HepG2 (cell line): ENCODE results near the gene KIF1C. TPM values are rescaled to one million over a fixed set of nuclear protein-coding genes. Genes with fewer than 3 reads are reported as not detected.

Experiments
- GABPB1 ChIP-seq: IDR thresholded peaks from 2 replicates; pipeline ENCODE4 v1.6.1; 2016; ENCODE audit warnings: mild to moderate bottlenecking, missing genetic modification reagents, moderate library complexity, missing compliant biosample characterization
- HOXA7 ChIP-seq: sonication (generic); formaldehyde crosslinking; IDR thresholded peaks from 2 replicates; pipeline ENCODE4 v1.8.1; 2022; ENCODE audit warnings: mild to moderate bottlenecking, missing genetic modification reagents, moderate library complexity
- HOXD1 ChIP-seq: sonication (generic); formaldehyde crosslinking; IDR thresholded peaks from 2 replicates; pipeline ENCODE4 v1.5.0; 2020; ENCODE audit warnings: missing genetic modification reagents
- KMT2A ChIP-seq: sonication (generic); formaldehyde crosslinking; IDR thresholded peaks from 2 replicates; pipeline ENCODE4 v1.4.0; 2020; ENCODE audit warnings: missing genetic modification reagents
- MTERF4 ChIP-seq: sonication (generic); formaldehyde crosslinking; IDR thresholded peaks from 2 replicates; pipeline ENCODE4 v1.8.0; 2023; ENCODE audit warnings: mild to moderate bottlenecking, missing genetic modification reagents
- NKX3-1 ChIP-seq: sonication (generic); formaldehyde crosslinking; IDR thresholded peaks from 2 replicates; pipeline ENCODE4 v1.5.0; 2020; ENCODE audit warnings: missing genetic modification reagents
- NONO ChIP-seq, 2 experiments: fragments of 450-650 bp in 1 of 2; sonication (generic) in 1 of 2; formaldehyde crosslinking in 1 of 2; IDR thresholded peaks in 1 of 2; conservative IDR thresholded peaks in 1 of 2; 2 replicates each; pipeline versions ENCODE4 v1.6.1 to v1.8.0; 2017 to 2022; ENCODE audit warnings: mild to moderate bottlenecking in 1 of 2, missing genetic modification reagents in 1 of 2, moderate library complexity in 1 of 2
- PPARG ChIP-seq: conservative IDR thresholded peaks from 2 replicates; pipeline ENCODE4 v1.6.1; 2016; ENCODE audit warnings: missing biosample characterization, missing genetic modification reagents
- RXRA ChIP-seq: sonication (generic); formaldehyde crosslinking; IDR thresholded peaks from 2 replicates; pipeline ENCODE4 v1.5.1; 2020; ENCODE audit warnings: missing genetic modification reagents
- ZFP90 ChIP-seq: sonication (generic); formaldehyde crosslinking; IDR thresholded peaks from 2 replicates; pipeline ENCODE4 v1.8.0; 2022; ENCODE audit warnings: missing genetic modification reagents, mild to moderate bottlenecking, inconsistent platforms, borderline replicate concordance
- ZNF30 ChIP-seq: sonication (generic); formaldehyde crosslinking; IDR thresholded peaks from 2 replicates; pipeline ENCODE4 v1.5.0; 2020; ENCODE audit warnings: mild to moderate bottlenecking, missing genetic modification reagents
- ZNF350 ChIP-seq: sonication (generic); formaldehyde crosslinking; IDR thresholded peaks from 2 replicates; pipeline ENCODE4 v1.4.0; 2020; ENCODE audit warnings: mild to moderate bottlenecking, low read depth, missing genetic modification reagents, borderline replicate concordance
- ZNF768 ChIP-seq: sonication (generic); formaldehyde crosslinking; IDR thresholded peaks from 2 replicates; pipeline ENCODE4 v1.4.0; 2020; ENCODE audit warnings: missing genetic modification reagents
- ZNF780A ChIP-seq: sonication (generic); formaldehyde crosslinking; IDR thresholded peaks from 2 replicates; pipeline ENCODE4 v1.8.0; 2022; ENCODE audit warnings: mild to moderate bottlenecking, missing genetic modification reagents, moderate library complexity
- polyA plus RNA-seq, 8 experiments: library from polyadenylated mRNA; depleted of rRNA in 3 of 8; stranded (reverse) in 7 of 8; unstranded in 1 of 8; fragments of >200 nt; fragmentation: Illumina TruSeq in 4 of 8; extraction: Trizol in 4 of 8; gene quantifications; 2 replicates each; pipeline versions ENCODE4 v1.2.1 to v1.2.3, GENCODE V29; 2011 to 2016; ENCODE audit warnings: low read depth in 4 of 8, missing spikeins in 1 of 8, mixed read lengths in 1 of 8; ENCODE audit not compliant: insufficient read depth in 1 of 8
- total RNA-seq, 5 experiments: library from RNA; depleted of rRNA; stranded (reverse); fragments of >200 nt; fragmentation: Illumina TruSeq; extraction: Trizol; gene quantifications; 2 replicates each; pipeline ENCODE4 v1.2.3, GENCODE V29; 2016; ENCODE audit warnings: low read depth in 1 of 5
- TF ChIP-seq, protein P1 (sequence below): sonication (generic); formaldehyde crosslinking; IDR thresholded peaks from 2 replicates; pipeline ENCODE4 v1.4.0; 2020; ENCODE audit warnings: mild to moderate bottlenecking, missing genetic modification reagents
- TF ChIP-seq, protein P2 (sequence below): IDR thresholded peaks from 2 replicates; pipeline ENCODE4 v1.6.1; 2012; ENCODE audit warnings: low read length, improper control_type of control experiment
- TF ChIP-seq, protein P3 (sequence below): sonication (generic); formaldehyde crosslinking; IDR thresholded peaks from 2 replicates; pipeline ENCODE4 v1.5.0; 2020; ENCODE audit warnings: missing genetic modification reagents, mild to moderate bottlenecking, borderline replicate concordance

The KIF1C gene
- total and polyA plus RNA-seq, 2 of the 13 experiments (the other 11 are each of a cell fraction or from before 2014, with no cell fraction given) = 70.0 to 104 TPM

DNA sequence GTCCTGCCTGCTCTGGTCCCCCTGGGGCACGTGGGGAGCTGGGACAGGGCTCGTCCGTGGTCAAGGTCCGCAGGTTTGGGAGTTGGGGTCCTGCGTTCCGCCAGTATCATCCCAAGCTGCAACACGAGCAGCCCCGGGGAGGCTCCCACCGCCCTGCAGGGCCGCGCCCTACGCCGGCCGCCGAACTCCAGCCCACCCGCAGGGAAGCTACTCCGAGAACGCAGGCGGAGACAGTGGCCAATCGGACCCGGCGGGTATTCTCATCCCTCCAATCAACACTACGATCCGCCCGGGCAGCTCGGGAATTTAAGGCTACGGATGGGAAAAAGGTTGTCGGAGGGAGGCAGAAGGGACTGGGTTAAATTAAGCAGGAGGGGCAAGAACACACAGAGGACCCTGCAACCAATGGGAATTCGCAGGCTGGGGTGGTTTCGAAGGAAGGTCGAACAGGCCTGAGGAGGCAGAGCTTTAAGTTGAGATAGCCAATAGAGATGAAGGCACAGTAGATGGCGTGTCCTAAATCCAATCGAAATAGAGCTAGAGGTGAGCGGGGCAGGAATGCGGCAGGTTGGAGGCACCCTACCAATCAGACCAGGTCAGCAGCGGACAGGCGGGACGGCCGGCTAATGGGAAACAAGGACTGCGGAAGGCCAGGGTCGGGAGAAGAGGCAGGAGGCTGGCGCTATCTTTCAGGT lies 30.8 kb upstream of the KIF1C start (continued):
- TF ChIP-seq, protein P1, sequence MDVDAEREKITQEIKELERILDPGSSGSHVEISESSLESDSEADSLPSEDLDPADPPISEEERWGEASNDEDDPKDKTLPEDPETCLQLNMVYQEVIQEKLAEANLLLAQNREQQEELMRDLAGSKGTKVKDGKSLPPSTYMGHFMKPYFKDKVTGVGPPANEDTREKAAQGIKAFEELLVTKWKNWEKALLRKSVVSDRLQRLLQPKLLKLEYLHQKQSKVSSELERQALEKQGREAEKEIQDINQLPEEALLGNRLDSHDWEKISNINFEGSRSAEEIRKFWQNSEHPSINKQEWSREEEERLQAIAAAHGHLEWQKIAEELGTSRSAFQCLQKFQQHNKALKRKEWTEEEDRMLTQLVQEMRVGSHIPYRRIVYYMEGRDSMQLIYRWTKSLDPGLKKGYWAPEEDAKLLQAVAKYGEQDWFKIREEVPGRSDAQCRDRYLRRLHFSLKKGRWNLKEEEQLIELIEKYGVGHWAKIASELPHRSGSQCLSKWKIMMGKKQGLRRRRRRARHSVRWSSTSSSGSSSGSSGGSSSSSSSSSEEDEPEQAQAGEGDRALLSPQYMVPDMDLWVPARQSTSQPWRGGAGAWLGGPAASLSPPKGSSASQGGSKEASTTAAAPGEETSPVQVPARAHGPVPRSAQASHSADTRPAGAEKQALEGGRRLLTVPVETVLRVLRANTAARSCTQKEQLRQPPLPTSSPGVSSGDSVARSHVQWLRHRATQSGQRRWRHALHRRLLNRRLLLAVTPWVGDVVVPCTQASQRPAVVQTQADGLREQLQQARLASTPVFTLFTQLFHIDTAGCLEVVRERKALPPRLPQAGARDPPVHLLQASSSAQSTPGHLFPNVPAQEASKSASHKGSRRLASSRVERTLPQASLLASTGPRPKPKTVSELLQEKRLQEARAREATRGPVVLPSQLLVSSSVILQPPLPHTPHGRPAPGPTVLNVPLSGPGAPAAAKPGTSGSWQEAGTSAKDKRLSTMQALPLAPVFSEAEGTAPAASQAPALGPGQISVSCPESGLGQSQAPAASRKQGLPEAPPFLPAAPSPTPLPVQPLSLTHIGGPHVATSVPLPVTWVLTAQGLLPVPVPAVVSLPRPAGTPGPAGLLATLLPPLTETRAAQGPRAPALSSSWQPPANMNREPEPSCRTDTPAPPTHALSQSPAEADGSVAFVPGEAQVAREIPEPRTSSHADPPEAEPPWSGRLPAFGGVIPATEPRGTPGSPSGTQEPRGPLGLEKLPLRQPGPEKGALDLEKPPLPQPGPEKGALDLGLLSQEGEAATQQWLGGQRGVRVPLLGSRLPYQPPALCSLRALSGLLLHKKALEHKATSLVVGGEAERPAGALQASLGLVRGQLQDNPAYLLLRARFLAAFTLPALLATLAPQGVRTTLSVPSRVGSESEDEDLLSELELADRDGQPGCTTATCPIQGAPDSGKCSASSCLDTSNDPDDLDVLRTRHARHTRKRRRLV (CRISPR knock-in tag) = no peak
- TF ChIP-seq HOXD1 (CRISPR knock-in tag) = no peak
- TF ChIP-seq HOXA7 (CRISPR knock-in tag) = no peak
- TF ChIP-seq KMT2A (CRISPR knock-in tag) = peak; percentile 15; the same call in 1 of the 2 replicates
- TF ChIP-seq NONO (IDR thresholded peaks at IDR 0.05) = no peak
- TF ChIP-seq NONO (CRISPR knock-in tag; conservative IDR thresholded peaks at IDR 0.05) = no peak; the same call in 1 of the 2 replicates
- TF ChIP-seq NKX3-1 (CRISPR knock-in tag) = no peak; the same call in none of the 2 replicates
- TF ChIP-seq, protein P2, sequence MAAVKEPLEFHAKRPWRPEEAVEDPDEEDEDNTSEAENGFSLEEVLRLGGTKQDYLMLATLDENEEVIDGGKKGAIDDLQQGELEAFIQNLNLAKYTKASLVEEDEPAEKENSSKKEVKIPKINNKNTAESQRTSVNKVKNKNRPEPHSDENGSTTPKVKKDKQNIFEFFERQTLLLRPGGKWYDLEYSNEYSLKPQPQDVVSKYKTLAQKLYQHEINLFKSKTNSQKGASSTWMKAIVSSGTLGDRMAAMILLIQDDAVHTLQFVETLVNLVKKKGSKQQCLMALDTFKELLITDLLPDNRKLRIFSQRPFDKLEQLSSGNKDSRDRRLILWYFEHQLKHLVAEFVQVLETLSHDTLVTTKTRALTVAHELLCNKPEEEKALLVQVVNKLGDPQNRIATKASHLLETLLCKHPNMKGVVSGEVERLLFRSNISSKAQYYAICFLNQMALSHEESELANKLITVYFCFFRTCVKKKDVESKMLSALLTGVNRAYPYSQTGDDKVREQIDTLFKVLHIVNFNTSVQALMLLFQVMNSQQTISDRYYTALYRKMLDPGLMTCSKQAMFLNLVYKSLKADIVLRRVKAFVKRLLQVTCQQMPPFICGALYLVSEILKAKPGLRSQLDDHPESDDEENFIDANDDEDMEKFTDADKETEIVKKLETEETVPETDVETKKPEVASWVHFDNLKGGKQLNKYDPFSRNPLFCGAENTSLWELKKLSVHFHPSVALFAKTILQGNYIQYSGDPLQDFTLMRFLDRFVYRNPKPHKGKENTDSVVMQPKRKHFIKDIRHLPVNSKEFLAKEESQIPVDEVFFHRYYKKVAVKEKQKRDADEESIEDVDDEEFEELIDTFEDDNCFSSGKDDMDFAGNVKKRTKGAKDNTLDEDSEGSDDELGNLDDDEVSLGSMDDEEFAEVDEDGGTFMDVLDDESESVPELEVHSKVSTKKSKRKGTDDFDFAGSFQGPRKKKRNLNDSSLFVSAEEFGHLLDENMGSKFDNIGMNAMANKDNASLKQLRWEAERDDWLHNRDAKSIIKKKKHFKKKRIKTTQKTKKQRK = peak; percentile 93
- peak; percentile 59 for TF ChIP-seq ZNF350 (CRISPR knock-in tag)
- TF ChIP-seq PPARG (CRISPR knock-in tag) = no peak
- peak; percentile 52; the same call in 1 of the 2 replicates for TF ChIP-seq ZFP90
- no peak for TF ChIP-seq ZNF30
- peak; percentile 40; the same call in 1 of the 2 replicates for TF ChIP-seq ZNF768 (CRISPR knock-in tag)
- TF ChIP-seq MTERF4 (CRISPR knock-in tag) = no peak
- no peak for TF ChIP-seq RXRA
- peak; percentile 64 for TF ChIP-seq GABPB1 (CRISPR knock-in tag)
- TF ChIP-seq, protein P3, sequence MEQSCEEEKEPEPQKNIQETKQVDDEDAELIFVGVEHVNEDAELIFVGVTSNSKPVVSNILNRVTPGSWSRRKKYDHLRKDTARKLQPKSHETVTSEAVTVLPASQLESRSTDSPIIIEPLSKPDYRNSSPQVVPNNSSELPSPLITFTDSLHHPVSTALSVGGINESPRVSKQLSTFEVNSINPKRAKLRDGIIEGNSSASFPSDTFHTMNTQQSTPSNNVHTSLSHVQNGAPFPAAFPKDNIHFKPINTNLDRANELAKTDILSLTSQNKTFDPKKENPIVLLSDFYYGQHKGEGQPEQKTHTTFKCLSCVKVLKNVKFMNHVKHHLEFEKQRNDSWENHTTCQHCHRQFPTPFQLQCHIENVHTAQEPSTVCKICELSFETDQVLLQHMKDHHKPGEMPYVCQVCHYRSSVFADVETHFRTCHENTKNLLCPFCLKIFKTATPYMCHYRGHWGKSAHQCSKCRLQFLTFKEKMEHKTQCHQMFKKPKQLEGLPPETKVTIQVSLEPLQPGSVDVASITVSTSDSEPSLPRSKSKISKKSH (CRISPR knock-in tag) = no peak
- TF ChIP-seq ZNF780A (CRISPR knock-in tag) = no peak
